Measurements from ENCODE around the gene SKAP2. TPM values are rescaled to one million over a fixed set of nuclear protein-coding genes. Genes with fewer than 3 reads are reported as not detected.
A peak's percentile ranks its signal among the peaks of the same experiment; 100 is the strongest.

SKAP2 gene
- polyA plus RNA-seq, 2 of the 4 experiments (the other 2 are of a cell fraction), result 18.7 to 23.0 TPM

- no peak for ATAC-seq
- no peak for DNase-seq (ENCODE audit: low read depth in 1 of 2, low spot score in 1 of 2)
- Histone ChIP-seq H3K27ac (no peak overlapping the region), H3K4me3 (no peak overlapping the region), H3K4me2 (no peak overlapping the region), H3K4me1 (no peaks in the 10 kb centered on the region; the same call in 2 of the 3 replicates), H3K9me3 (no peaks in the 10 kb centered on the region)
- ChIA-PET POLR2A (no interaction called here), CTCF (interaction anchor here (0.6 to 1.3 kb wide), 3 partner anchors 12 to 106 kb away, joined by 3 to 4 read pairs (median 3); no protein-coding TSS in a partner anchor)
- WGBS (ENCODE audit: missing lambda C conversion rate), result 72% methylated on average over 5 of the region's 5 CpGs
- no peak for FAIRE-seq
- no peak for TF ChIP-seq POLR2AphosphoS2 (conservative IDR thresholded peaks at IDR 0.05; ENCODE audit: low read length)
- no peak for TF ChIP-seq CBX2 (IDR thresholded peaks at IDR 0.05; ENCODE audit: borderline replicate concordance, low read depth)
- no peak for TF ChIP-seq CBX8 (IDR thresholded peaks at IDR 0.05)
- no peak for TF ChIP-seq PBX3 (IDR thresholded peaks at IDR 0.05)
- no peak for TF ChIP-seq SREBF2 (IDR thresholded peaks at IDR 0.05)
- no peak for TF ChIP-seq CEBPB (IDR thresholded peaks at IDR 0.05)
- TF ChIP-seq GATA3 (IDR thresholded peaks at IDR 0.05; ENCODE audit: borderline replicate concordance), result no peak
- TF ChIP-seq BHLHE40 (IDR thresholded peaks at IDR 0.05; ENCODE audit: low read depth, low read length), result no peak
- no peak for TF ChIP-seq CHD4 (IDR thresholded peaks at IDR 0.05; ENCODE audit: borderline replicate concordance)
- TF ChIP-seq TFCP2L1 (CRISPR knock-in tag; IDR thresholded peaks at IDR 0.05), result no peak
- TF ChIP-seq NFE2L2 (conservative IDR thresholded peaks at IDR 0.05; ENCODE audit: low read length), result no peak
- TF ChIP-seq, protein P1, sequence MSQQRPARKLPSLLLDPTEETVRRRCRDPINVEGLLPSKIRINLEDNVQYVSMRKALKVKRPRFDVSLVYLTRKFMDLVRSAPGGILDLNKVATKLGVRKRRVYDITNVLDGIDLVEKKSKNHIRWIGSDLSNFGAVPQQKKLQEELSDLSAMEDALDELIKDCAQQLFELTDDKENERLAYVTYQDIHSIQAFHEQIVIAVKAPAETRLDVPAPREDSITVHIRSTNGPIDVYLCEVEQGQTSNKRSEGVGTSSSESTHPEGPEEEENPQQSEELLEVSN (IDR thresholded peaks at IDR 0.05; ENCODE audit: borderline replicate concordance, low read depth), result no peak
- no peak for TF ChIP-seq ZC3H11A (IDR thresholded peaks at IDR 0.05)
Observed at GRCh38 chr7:26723129-26723528, 141.3 kb downstream of the SKAP2 start.

- DNase-seq (ENCODE audit: low read depth in 1 of 2, low spot score in 1 of 2), result no peak
- ATAC-seq, result no peak
- Histone ChIP-seq H3K4me1 (no peaks in the 10 kb centered on the region; the same call in 2 of the 3 replicates), H3K4me3 (no peak overlapping the region), H3K27ac (no peak overlapping the region), H3K9me3 (no peaks in the 10 kb centered on the region), H3K4me2 (no peak overlapping the region)
- TF ChIP-seq HDAC2 (IDR thresholded peaks at IDR 0.05) (no peak), HOXB13 (CRISPR knock-in tag; IDR thresholded peaks at IDR 0.05; ENCODE audit: low read depth) (no peak), HEYL (CRISPR knock-in tag; IDR thresholded peaks at IDR 0.05) (no peak), MYC (IDR thresholded peaks at IDR 0.05; ENCODE audit: borderline replicate concordance, low read length) (no peak), CHD2 (IDR thresholded peaks at IDR 0.05; ENCODE audit: low read length, partially characterized antibody) (no peak), HOXB5 (CRISPR knock-in tag; IDR thresholded peaks at IDR 0.05) (no peak), SMC3 (IDR thresholded peaks at IDR 0.05) (no peak), JUN (IDR thresholded peaks at IDR 0.05) (no peak), HMGXB4 (CRISPR knock-in tag; IDR thresholded peaks at IDR 0.05; ENCODE audit: borderline replicate concordance) (no peak), HOXA7 (CRISPR knock-in tag; IDR thresholded peaks at IDR 0.05) (no peak), RNF2 (IDR thresholded peaks at IDR 0.05; ENCODE audit: borderline replicate concordance, low read depth) (no peak), EP300 (IDR thresholded peaks at IDR 0.05) (no peak), KDM1A (IDR thresholded peaks at IDR 0.05; ENCODE audit: low read depth) (no peak), RAD21 (conservative IDR thresholded peaks at IDR 0.05 in 1 of 2, IDR thresholded peaks at IDR 0.05 in 1 of 2) (no peak)
- ChIA-PET CTCF (interaction anchor here (1.2 kb wide), 1 partner anchor 10 kb away, joined by 3 read pairs; no protein-coding TSS in a partner anchor), POLR2A (no interaction called here)
- peak; percentile 51 for FAIRE-seq
Observed at GRCh38 chr7:26721450-26721849, 142.9 kb downstream of the SKAP2 start.

Measured in A549 (cell line).